MM.1S (cell line): ENCODE results near the gene ARHGEF26.

Experiments used
- EZH2 ChIP-seq: fragments of 300-600 bp; sonication (generic); optimal IDR thresholded peaks from 2 replicates; pipeline ENCODE3; 2017; ENCODE audit warnings: low read depth, mild to moderate bottlenecking, antibody characterized with exemption, low read length, mixed read lengths
- TF ChIP-seq, protein P1 (sequence below): fragments of 300-600 bp; sonication (generic); IDR thresholded peaks from 2 replicates; pipeline ENCODE4 v1.5.1; 2016; ENCODE audit warnings: antibody characterized with exemption, low read length, mixed read lengths

DNA sequence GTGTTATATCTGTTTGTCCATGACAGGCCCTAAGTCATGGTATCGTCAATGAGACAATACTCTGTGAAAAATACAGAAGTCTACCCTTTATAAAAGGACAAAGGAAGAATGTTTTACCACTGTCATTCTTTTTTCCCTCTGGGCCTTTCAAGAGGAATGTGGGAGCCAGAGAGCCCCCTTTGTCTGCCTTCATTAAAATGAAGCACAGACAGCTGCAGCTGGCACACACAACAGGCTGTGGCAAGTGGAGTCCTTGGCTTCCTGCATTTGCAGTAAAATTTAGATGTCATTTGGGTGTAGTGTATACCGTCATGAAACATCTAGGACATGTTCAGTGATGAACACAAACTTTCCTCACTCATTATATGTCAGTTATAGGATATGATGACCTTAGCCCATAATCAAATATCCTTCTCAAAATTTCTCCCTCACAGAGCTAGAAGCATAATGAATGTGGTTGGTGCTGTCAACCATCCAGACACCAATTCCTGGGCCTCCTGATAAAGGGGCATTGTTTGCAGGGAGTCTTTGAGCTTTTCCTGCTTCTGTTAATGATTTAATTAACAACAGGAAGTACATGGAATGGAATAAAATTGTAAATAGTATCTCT, 126.7 kb downstream of the ARHGEF26 start:
- no peak for TF ChIP-seq EZH2
- TF ChIP-seq, protein P1, sequence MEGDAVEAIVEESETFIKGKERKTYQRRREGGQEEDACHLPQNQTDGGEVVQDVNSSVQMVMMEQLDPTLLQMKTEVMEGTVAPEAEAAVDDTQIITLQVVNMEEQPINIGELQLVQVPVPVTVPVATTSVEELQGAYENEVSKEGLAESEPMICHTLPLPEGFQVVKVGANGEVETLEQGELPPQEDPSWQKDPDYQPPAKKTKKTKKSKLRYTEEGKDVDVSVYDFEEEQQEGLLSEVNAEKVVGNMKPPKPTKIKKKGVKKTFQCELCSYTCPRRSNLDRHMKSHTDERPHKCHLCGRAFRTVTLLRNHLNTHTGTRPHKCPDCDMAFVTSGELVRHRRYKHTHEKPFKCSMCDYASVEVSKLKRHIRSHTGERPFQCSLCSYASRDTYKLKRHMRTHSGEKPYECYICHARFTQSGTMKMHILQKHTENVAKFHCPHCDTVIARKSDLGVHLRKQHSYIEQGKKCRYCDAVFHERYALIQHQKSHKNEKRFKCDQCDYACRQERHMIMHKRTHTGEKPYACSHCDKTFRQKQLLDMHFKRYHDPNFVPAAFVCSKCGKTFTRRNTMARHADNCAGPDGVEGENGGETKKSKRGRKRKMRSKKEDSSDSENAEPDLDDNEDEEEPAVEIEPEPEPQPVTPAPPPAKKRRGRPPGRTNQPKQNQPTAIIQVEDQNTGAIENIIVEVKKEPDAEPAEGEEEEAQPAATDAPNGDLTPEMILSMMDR: no peak
